A549 (cell line): Measurements from ENCODE around the gene TRIM45.

Experiments used
- CHD4 ChIP-seq: fragments of 200-600 bp; sonication (generic); IDR thresholded peaks from 2 replicates; pipeline ENCODE4 v1.6.1; 2016; ENCODE audit warnings: antibody characterized with exemption, mild to moderate bottlenecking, borderline replicate concordance
- CTCF ChIP-seq: fragments of >200 bp; sonication (Bioruptor Twin); formaldehyde crosslinking; IDR thresholded peaks from 3 replicates; pipeline ENCODE4 v1.5.1; 2016
- ELK1 ChIP-seq: fragments of 150-350 bp; IDR thresholded peaks from 2 replicates; pipeline ENCODE4 v1.6.1; 2014; ENCODE audit warnings: low read depth, mild to moderate bottlenecking, low read length
- HDAC2 ChIP-seq: fragments of 200-600 bp; sonication (generic); IDR thresholded peaks from 2 replicates; pipeline ENCODE4 v1.6.1; 2016
- HMGXB4 ChIP-seq: fragments of 250-450 bp; sonication (Bioruptor Pico); IDR thresholded peaks from 2 replicates; pipeline ENCODE4 v1.5.0; 2021; ENCODE audit warnings: mild to moderate bottlenecking, moderate library complexity, borderline replicate concordance
- JUN ChIP-seq, 2 experiments: fragments of >200 bp; sonication (Bioruptor Twin); formaldehyde crosslinking; IDR thresholded peaks; 2 replicates in 1 of 2; 3 replicates in 1 of 2; pipeline ENCODE4 v1.6.1; 2016 to 2017
- PBX3 ChIP-seq: IDR thresholded peaks from 2 replicates; pipeline ENCODE4 v1.6.1; 2012
- POLR2A ChIP-seq: IDR thresholded peaks from 2 replicates; pipeline ENCODE4 v1.6.1; 2012; ENCODE audit warnings: mild to moderate bottlenecking, low read length
- REST ChIP-seq: fragments of 200-600 bp; sonication (generic); IDR thresholded peaks from 2 replicates; pipeline ENCODE4 v1.6.1; 2016; ENCODE audit warnings: antibody characterized with exemption, mild to moderate bottlenecking, moderate library complexity

- no peak for TF ChIP-seq CTCF
- TF ChIP-seq POLR2A: no peak
- no peak for TF ChIP-seq PBX3
- no peak for TF ChIP-seq CHD4
- TF ChIP-seq HMGXB4: no peak
- no peak for TF ChIP-seq ELK1
- TF ChIP-seq HDAC2: no peak
- TF ChIP-seq JUN (IDR thresholded peaks at IDR 0.05): no peak
- no peak for TF ChIP-seq REST
Measured at GRCh38 chr1:117079737-117080136, 41.8 kb downstream of the TRIM45 start.
